IMR-90 (cell line): ENCODE measurements around the gene ARVCF. TPM values are rescaled to one million over a fixed set of nuclear protein-coding genes. Genes with fewer than 3 reads are reported as not detected.

ENCODE experiments used
- ATAC-seq: fragments of 200-7000 bp; cut with Tn5 transposase; 2 replicates; pipeline ENCODE4 v1.9.1; 2020; ENCODE audit warnings: low read depth, mild to moderate bottlenecking, moderate library complexity
- BruUV-seq: library from RNA; stranded (reverse); fragments of 400-500 nt; replicated peaks from 2 replicates; lab custom pipeline; 2021; lab: Mats Ljungman, UMichigan
- CTCF ChIA-PET: fragments of 300-600 bp; formaldehyde crosslinking; extraction: SDS; loops from one replicate; lab custom pipeline; 2021; ENCODE audit warnings: antibody characterized with exemption; lab: Yijun Ruan, JAX
- POLR2A ChIA-PET: fragments of 300-600 bp; sonication (Branson Sonifier 250); formaldehyde crosslinking; loops from one replicate; lab custom pipeline; 2022; ENCODE audit warnings: antibody characterized with exemption; ENCODE audit not compliant: unreplicated experiment; lab: Charles Lee
- DNase-seq: peaks from one replicate; pipeline ENCODE4 v3.0.0; 2013
- H2AFZ ChIP-seq: replicated peaks from 2 replicates; pipeline ENCODE3; 2013; ENCODE audit warnings: low read length, mild to moderate bottlenecking; ENCODE audit not compliant: poor library complexity
- H2AK5ac ChIP-seq: 2 replicates; pipeline ENCODE4 v1.6.1; 2013; ENCODE audit warnings: low read depth, low read length, inconsistent platforms
- H2AK9ac ChIP-seq: replicated peaks from 2 replicates; pipeline ENCODE3; 2013; ENCODE audit warnings: mild to moderate bottlenecking, low read depth, low read length, moderate library complexity; ENCODE audit not compliant: poor library complexity
- H2BK120ac ChIP-seq: 2 replicates; pipeline ENCODE4 v1.6.1; 2013; ENCODE audit warnings: low read depth, low read length, inconsistent platforms
- H2BK15ac ChIP-seq: 3 replicates; pipeline ENCODE4 v1.6.1; 2013; ENCODE audit warnings: low read depth, low read length, inconsistent platforms
- H2BK20ac ChIP-seq: 2 replicates; pipeline ENCODE4 v1.6.1; 2013; ENCODE audit warnings: low read depth, mild to moderate bottlenecking, inconsistent platforms, low read length, moderate library complexity
- H2BK5ac ChIP-seq: 2 replicates; pipeline ENCODE4 v1.6.1; 2013; ENCODE audit warnings: mild to moderate bottlenecking, low read depth, low read length, inconsistent platforms; ENCODE audit not compliant: poor library complexity, severe bottlenecking
- H3K14ac ChIP-seq: replicated peaks from 2 replicates; pipeline ENCODE4 v1.6.1; 2013; ENCODE audit warnings: low read depth, low read length, inconsistent platforms
- H3K18ac ChIP-seq: 2 replicates; pipeline ENCODE4 v1.6.1; 2013; ENCODE audit warnings: low read depth, low read length, control low read depth
- H3K23ac ChIP-seq: 2 replicates; pipeline ENCODE4 v1.6.1; 2013; ENCODE audit warnings: low read depth, low read length, inconsistent platforms
- H3K27ac ChIP-seq: 2 replicates; pipeline ENCODE4 v1.5.1; 2013; ENCODE audit warnings: mild to moderate bottlenecking, control low read depth, low read length; ENCODE audit not compliant: insufficient read depth
- H3K27me3 ChIP-seq: 2 replicates; pipeline ENCODE4 v1.6.1; 2013; ENCODE audit warnings: low read length; ENCODE audit not compliant: control insufficient read depth, insufficient read depth
- H3K36me3 ChIP-seq: 2 replicates; pipeline ENCODE4 v1.6.1; 2013; ENCODE audit warnings: low read length, mixed read lengths; ENCODE audit not compliant: control insufficient read depth, insufficient read depth
- H3K4ac ChIP-seq: 2 replicates; pipeline ENCODE4 v1.6.1; 2013; ENCODE audit warnings: low read depth, low read length, inconsistent platforms
- H3K4me1 ChIP-seq: 2 replicates; pipeline ENCODE4 v1.6.1; 2013; ENCODE audit warnings: low read length, mixed read lengths; ENCODE audit not compliant: control insufficient read depth, insufficient read depth
- H3K4me2 ChIP-seq: 2 replicates; pipeline ENCODE4 v1.6.1; 2013; ENCODE audit warnings: low read depth, mild to moderate bottlenecking, control low read depth, low read length, moderate library complexity
- H3K4me3 ChIP-seq: 2 replicates; pipeline ENCODE4 v1.5.1; 2013; ENCODE audit warnings: low read depth, mild to moderate bottlenecking, control low read depth, low read length, moderate library complexity; ENCODE audit not compliant: insufficient read depth
- H3K56ac ChIP-seq: 2 replicates; pipeline ENCODE4 v1.6.1; 2013; ENCODE audit warnings: low read length, inconsistent platforms; ENCODE audit not compliant: insufficient read depth; ENCODE audit errors: extremely low read depth
- H3K79me1 ChIP-seq, 2 experiments: 2 replicates each; pipeline ENCODE4 v1.6.1; 2013; ENCODE audit warnings: low read length in 2 of 2, inconsistent platforms in 1 of 2, low read depth in 1 of 2
- H3K9ac ChIP-seq: 2 replicates; pipeline ENCODE4 v1.6.1; 2013; ENCODE audit warnings: low read depth, low read length, control low read depth
- H3K9me1 ChIP-seq: 2 replicates; pipeline ENCODE4 v1.6.1; 2013; ENCODE audit warnings: low read length, inconsistent platforms; ENCODE audit not compliant: insufficient read depth
- H3K9me3 ChIP-seq: 2 replicates; pipeline ENCODE4 v1.6.1; 2013; ENCODE audit warnings: low read length; ENCODE audit not compliant: control insufficient read depth, insufficient read depth
- H4K20me1 ChIP-seq: 2 replicates; pipeline ENCODE4 v1.6.1; 2013; ENCODE audit warnings: low read length, inconsistent platforms; ENCODE audit not compliant: insufficient read depth
- H4K5ac ChIP-seq: 2 replicates; pipeline ENCODE4 v1.6.1; 2013; ENCODE audit warnings: mild to moderate bottlenecking, low read depth, low read length, control low read depth
- H4K8ac ChIP-seq, 2 experiments: 2 replicates each; pipeline ENCODE4 v1.6.1; 2013; ENCODE audit warnings: low read depth in 2 of 2, low read length in 2 of 2, control low read depth in 1 of 2, inconsistent platforms in 1 of 2
- H4K91ac ChIP-seq: 2 replicates; pipeline ENCODE4 v1.6.1; 2013; ENCODE audit warnings: low read depth, low read length, inconsistent platforms; ENCODE audit not compliant: insufficient read depth
- BHLHE40 ChIP-seq: fragments of 150-350 bp; IDR thresholded peaks from 2 replicates; pipeline ENCODE4 v1.6.1; 2016; ENCODE audit warnings: mild to moderate bottlenecking, low read depth, low read length
- CEBPB ChIP-seq: IDR thresholded peaks from 2 replicates; pipeline ENCODE4 v1.6.1; 2012; ENCODE audit warnings: low read depth, low read length, improper control_type of control experiment
- CHD1 ChIP-seq: IDR thresholded peaks from 2 replicates; pipeline ENCODE4 v1.6.1; 2012; ENCODE audit warnings: low read depth, low read length, improper control_type of control experiment
- FOS ChIP-seq: fragments of 150-350 bp; IDR thresholded peaks from 2 replicates; pipeline ENCODE4 v1.6.1; 2016; ENCODE audit warnings: low read depth, low read length
- MAFK ChIP-seq: IDR thresholded peaks from 2 replicates; pipeline ENCODE4 v1.6.1; 2012; ENCODE audit warnings: low read depth, low read length, improper control_type of control experiment
- MAZ ChIP-seq: IDR thresholded peaks from 2 replicates; pipeline ENCODE4 v1.6.1; 2012; ENCODE audit warnings: low read depth, mild to moderate bottlenecking, low read length, improper control_type of control experiment, moderate library complexity, borderline replicate concordance
- MXI1 ChIP-seq: IDR thresholded peaks from 2 replicates; pipeline ENCODE4 v1.6.1; 2012; ENCODE audit warnings: low read depth, mild to moderate bottlenecking, low read length, moderate library complexity, borderline replicate concordance
- NFE2L2 ChIP-seq: fragments of 150-350 bp; IDR thresholded peaks from 2 replicates; pipeline ENCODE4 v1.6.1; 2016; ENCODE audit warnings: low read depth, mild to moderate bottlenecking, low read length
- POLR2A ChIP-seq: IDR thresholded peaks from 2 replicates; pipeline ENCODE4 v1.6.1; 2012; ENCODE audit warnings: mild to moderate bottlenecking, low read depth, low read length
- RAD21 ChIP-seq: IDR thresholded peaks from 2 replicates; pipeline ENCODE4 v1.6.1; 2012; ENCODE audit warnings: low read length, improper control_type of control experiment
- RCOR1 ChIP-seq: IDR thresholded peaks from 2 replicates; pipeline ENCODE4 v1.6.1; 2012; ENCODE audit warnings: mild to moderate bottlenecking, low read length, improper control_type of control experiment; ENCODE audit not compliant: insufficient replicate concordance
- RFX5 ChIP-seq: IDR thresholded peaks from 2 replicates; pipeline ENCODE4 v1.8.0; 2012; ENCODE audit warnings: low read depth, mild to moderate bottlenecking, low read length, moderate library complexity
- SMC3 ChIP-seq: fragments of 150-350 bp; IDR thresholded peaks from 2 replicates; pipeline ENCODE4 v1.6.1; 2016; ENCODE audit warnings: low read depth, mild to moderate bottlenecking, antibody characterized with exemption, low read length, moderate library complexity
- WGBS, 2 experiments: methylation state at CpG; one replicate each; pipeline versions ENCODE4 v1.1.5 to v1.1.7; 2013; ENCODE audit warnings: missing lambda C conversion rate in 2 of 2; ENCODE audit not compliant: insufficient read length in 1 of 2; ENCODE audit errors: extremely low coverage in 2 of 2; 5-methylcytosine and 5-hydroxymethylcytosine counted together
- dilution Hi-C: fragments of 300-500 bp; cut with HindIII; formaldehyde crosslinking; loops from one replicate; pipeline ENCODE4 v1.14.3; 2018; ENCODE audit warnings: low sequenced_read_pairs; ENCODE audit not compliant: unreplicated experiment
- in situ Hi-C: fragments of 300-500 bp; cut with MboI; formaldehyde crosslinking; loops from 3 replicates; pipeline ENCODE4 v1.14.3; 2019; ENCODE audit warnings: low sequenced_read_pairs, inconsistent platforms, mixed read lengths
- intact Hi-C: fragments of 100-400 bp; cut with micrococcal nuclease; formaldehyde crosslinking; loops from 2 replicates; pipeline ENCODE4 v1.10.0; 2022
- polyA plus RNA-seq, 3 experiments: library from polyadenylated mRNA; depleted of rRNA; stranded (reverse); fragments of >200 nt; gene quantifications; 2 replicates each; pipeline ENCODE4 v1.2.3, GENCODE V29; 2012; ENCODE audit warnings: low replicate concordance in 1 of 3
- total RNA-seq: library from RNA; depleted of rRNA; stranded (reverse); fragments of >200 nt; gene quantifications from 2 replicates; pipeline ENCODE4 v1.2.3, GENCODE V29; 2012
- TF ChIP-seq, protein P1 (sequence below): conservative IDR thresholded peaks from 2 replicates; pipeline ENCODE4 v1.5.1; 2012; ENCODE audit warnings: mild to moderate bottlenecking, low read depth, low read length, improper control_type of control experiment
- TF ChIP-seq, protein P2 (sequence below): fragments of 150-350 bp; IDR thresholded peaks from 2 replicates; pipeline ENCODE4 v1.6.1; 2016; ENCODE audit warnings: low read depth, mild to moderate bottlenecking, low read length, moderate library complexity, borderline replicate concordance
- TF ChIP-seq, protein P3 (sequence below): fragments of 150-350 bp; IDR thresholded peaks from 2 replicates; pipeline ENCODE4 v1.6.1; 2017; ENCODE audit warnings: mild to moderate bottlenecking, antibody characterized with exemption, low read length, low read depth

The ARVCF gene
- total and polyA plus RNA-seq, 2 of the 4 experiments (the other 2 are of a cell fraction), result 8.6 to 14.1 TPM

DNA sequence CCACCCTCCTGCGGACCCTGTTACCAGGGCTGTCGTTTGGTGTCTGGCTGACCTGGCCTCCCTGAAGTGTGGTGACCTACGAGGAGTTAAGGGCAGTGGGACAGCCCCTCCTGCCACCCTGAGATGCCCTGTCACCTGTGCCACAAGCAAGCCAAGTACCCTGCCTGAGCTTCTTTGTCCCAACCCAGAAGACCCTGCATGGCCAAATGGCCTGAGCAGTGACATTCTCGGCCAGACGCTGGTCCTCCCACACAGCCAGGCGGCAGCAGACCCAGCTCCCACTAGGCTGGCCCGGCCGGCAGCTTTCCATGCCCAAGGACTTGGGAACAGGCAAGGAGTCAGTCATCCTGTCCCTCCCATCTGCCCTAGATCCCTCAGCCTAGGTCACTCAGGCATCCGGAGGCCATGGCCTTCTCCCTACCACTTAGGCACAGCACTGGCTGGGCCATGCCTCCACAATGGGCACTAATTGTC, 7.6 kb downstream of the ARVCF start:
- H3K4me1 ChIP-seq, result no peaks in the 10 kb centered on the region
- peaks cover 7% of the 10 kb centered on the region for H3K27me3 ChIP-seq
- H2AFZ ChIP-seq, result no peak overlapping the region
- H3K4me2 ChIP-seq, result no peak overlapping the region
- no peak overlapping the region for H2BK120ac ChIP-seq
- dilution Hi-C loops, result no loop called here
- H3K79me1 ChIP-seq, result no peaks in the 10 kb centered on the region
- no peak overlapping the region for H3K23ac ChIP-seq
- H4K8ac ChIP-seq, result no peak overlapping the region
- H2BK15ac ChIP-seq, result no peak overlapping the region
- H3K4ac ChIP-seq, result no peak overlapping the region
- ATAC-seq (no peak), DNase-seq (no peak)
- no peak overlapping the region for H4K91ac ChIP-seq
- no peak overlapping the region for H3K4me3 ChIP-seq
- H2BK5ac ChIP-seq, result no peak overlapping the region
- no peaks in the 10 kb centered on the region for H3K36me3 ChIP-seq
- no peak overlapping the region for H2BK20ac ChIP-seq
- H3K27ac ChIP-seq, result no peak overlapping the region
- no peaks in the 10 kb centered on the region for H4K20me1 ChIP-seq
- no peaks in the 10 kb centered on the region for H3K9me1 ChIP-seq
- BruUV-seq, result no TSS peak
- no peak overlapping the region for H2AK9ac ChIP-seq
- POLR2A ChIA-PET, result no interaction called here
- H3K9ac ChIP-seq, result no peak overlapping the region
- H3K56ac ChIP-seq, result no peak overlapping the region
- WGBS, 2 experiments, result 80% methylated on average over 2 of the region's 9 CpGs; no CpG with 5 or more reads in 1 of the 2 experiments
- no peak overlapping the region for H2AK5ac ChIP-seq
- intact Hi-C loops, result no loop called here
- in situ Hi-C loops, result no loop called here
- H4K5ac ChIP-seq, result no peak overlapping the region
- peaks cover 1% of the 10 kb centered on the region; the same call in 1 of the 2 replicates for H3K9me3 ChIP-seq
- H3K14ac ChIP-seq, result no peak overlapping the region
- CTCF ChIA-PET, result no interaction called here
- no peak overlapping the region for H3K18ac ChIP-seq
- TF ChIP-seq CEBPB (no peak), NFE2L2 (no peak), CHD1 (no peak), SMC3 (no peak), POLR2A (no peak), MAZ (no peak), RFX5 (no peak), RAD21 (no peak), RCOR1 (no peak), MAFK (no peak), MXI1 (no peak), FOS (no peak), BHLHE40 (no peak)
- TF ChIP-seq, protein P1, sequence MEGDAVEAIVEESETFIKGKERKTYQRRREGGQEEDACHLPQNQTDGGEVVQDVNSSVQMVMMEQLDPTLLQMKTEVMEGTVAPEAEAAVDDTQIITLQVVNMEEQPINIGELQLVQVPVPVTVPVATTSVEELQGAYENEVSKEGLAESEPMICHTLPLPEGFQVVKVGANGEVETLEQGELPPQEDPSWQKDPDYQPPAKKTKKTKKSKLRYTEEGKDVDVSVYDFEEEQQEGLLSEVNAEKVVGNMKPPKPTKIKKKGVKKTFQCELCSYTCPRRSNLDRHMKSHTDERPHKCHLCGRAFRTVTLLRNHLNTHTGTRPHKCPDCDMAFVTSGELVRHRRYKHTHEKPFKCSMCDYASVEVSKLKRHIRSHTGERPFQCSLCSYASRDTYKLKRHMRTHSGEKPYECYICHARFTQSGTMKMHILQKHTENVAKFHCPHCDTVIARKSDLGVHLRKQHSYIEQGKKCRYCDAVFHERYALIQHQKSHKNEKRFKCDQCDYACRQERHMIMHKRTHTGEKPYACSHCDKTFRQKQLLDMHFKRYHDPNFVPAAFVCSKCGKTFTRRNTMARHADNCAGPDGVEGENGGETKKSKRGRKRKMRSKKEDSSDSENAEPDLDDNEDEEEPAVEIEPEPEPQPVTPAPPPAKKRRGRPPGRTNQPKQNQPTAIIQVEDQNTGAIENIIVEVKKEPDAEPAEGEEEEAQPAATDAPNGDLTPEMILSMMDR, result no peak
- TF ChIP-seq, protein P2, sequence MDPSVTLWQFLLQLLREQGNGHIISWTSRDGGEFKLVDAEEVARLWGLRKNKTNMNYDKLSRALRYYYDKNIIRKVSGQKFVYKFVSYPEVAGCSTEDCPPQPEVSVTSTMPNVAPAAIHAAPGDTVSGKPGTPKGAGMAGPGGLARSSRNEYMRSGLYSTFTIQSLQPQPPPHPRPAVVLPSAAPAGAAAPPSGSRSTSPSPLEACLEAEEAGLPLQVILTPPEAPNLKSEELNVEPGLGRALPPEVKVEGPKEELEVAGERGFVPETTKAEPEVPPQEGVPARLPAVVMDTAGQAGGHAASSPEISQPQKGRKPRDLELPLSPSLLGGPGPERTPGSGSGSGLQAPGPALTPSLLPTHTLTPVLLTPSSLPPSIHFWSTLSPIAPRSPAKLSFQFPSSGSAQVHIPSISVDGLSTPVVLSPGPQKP, result no peak
- TF ChIP-seq, protein P3, sequence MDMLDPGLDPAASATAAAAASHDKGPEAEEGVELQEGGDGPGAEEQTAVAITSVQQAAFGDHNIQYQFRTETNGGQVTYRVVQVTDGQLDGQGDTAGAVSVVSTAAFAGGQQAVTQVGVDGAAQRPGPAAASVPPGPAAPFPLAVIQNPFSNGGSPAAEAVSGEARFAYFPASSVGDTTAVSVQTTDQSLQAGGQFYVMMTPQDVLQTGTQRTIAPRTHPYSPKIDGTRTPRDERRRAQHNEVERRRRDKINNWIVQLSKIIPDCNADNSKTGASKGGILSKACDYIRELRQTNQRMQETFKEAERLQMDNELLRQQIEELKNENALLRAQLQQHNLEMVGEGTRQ, result no peak
